Activated CD4-positive, alpha-beta T cell treated with anti-CD3 and anti-CD28 coated beads, Interleukin-2, Interleukin-4, amounts not matched to agents 100 ng/mL and 50 ng/mL, durations not matched to agents 16 hours and 8 hours (primary cell): ENCODE measurements around the gene LRRC73.
"Not testable (repeated sequence)": the region's sequence is repeated elsewhere in the genome, so short reads cannot be mapped to it uniquely, and the experiment has no call there.

Experiments used
- DNase-seq: peaks from one replicate; pipeline ENCODE4 v3.0.0-alpha.2; 2020; ENCODE audit warnings: low spot score

LRRC73 gene

GRCh38 chr6:43461936-43462335 is 48.2 kb downstream of the LRRC73 start:
- DNase-seq = no peak

GRCh38 chr6:43460032-43460431 is 50.1 kb downstream of the LRRC73 start:
- DNase-seq = no peak

- DNase-seq = no peak
Observed at GRCh38 chr6:43459535-43459934, 50.6 kb downstream of the LRRC73 start.

GRCh38 chr6:43458154-43458553 is 52.0 kb downstream of the LRRC73 start:
- DNase-seq = not testable (repeated sequence)

- no peak for DNase-seq
Observed at GRCh38 chr6:43457643-43458042, 52.5 kb downstream of the LRRC73 start.
